NOMO-1 (cell line): Measurements from ENCODE around the gene KRT15.

Experiments
- DNase-seq, 2 experiments: peaks; one replicate each; lab custom pipeline; 2025; ENCODE audit not compliant: unreplicated experiment in 2 of 2; lab: John Stamatoyannopoulos, UW

The KRT15 gene

DNA sequence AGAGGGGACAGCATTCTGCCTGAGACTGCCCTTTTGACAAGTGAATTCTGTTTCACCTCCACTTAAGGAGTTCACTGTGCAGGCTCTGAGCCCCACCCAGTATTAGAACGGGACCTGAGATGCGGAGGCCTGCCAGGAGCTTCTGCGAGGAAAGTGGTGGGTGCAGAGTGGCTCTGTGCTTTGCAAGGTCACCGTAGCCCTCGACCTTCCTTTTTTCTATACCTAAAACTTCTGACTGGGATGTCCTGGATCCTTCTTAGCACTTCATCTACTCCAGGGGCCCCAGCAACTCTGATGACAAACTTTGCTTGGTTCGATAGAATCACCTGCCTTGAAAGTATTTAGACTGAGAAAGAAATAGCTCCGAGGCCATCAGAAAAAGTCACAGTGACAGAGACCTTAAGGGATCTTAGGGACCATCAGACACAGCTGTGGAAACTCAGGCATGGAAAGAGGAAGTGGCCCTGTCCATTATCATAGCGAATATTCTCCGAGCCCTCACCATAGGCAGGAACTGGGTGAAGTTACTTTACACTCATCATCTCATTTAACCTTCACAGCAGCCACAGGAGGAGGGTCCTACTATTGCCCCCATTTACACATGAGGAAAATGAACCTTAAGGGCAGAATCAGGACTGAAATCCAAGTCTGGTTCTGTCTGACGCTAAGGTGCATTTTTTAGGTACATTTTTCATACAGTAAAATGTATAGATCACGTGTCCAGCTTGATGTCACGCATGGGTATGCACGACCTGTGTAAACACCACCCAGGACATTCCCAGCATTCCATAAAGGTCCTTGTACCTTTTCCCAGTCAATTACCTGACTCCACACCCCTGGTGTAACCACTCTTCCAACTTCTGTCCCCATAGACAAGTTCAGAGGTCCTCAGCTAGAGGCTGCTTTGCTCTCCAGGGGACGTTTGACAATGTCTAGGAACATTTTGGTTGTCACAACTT, 12.6 kb downstream of the KRT15 start:
- peak; percentile 48 to 81 for DNase-seq

DNA sequence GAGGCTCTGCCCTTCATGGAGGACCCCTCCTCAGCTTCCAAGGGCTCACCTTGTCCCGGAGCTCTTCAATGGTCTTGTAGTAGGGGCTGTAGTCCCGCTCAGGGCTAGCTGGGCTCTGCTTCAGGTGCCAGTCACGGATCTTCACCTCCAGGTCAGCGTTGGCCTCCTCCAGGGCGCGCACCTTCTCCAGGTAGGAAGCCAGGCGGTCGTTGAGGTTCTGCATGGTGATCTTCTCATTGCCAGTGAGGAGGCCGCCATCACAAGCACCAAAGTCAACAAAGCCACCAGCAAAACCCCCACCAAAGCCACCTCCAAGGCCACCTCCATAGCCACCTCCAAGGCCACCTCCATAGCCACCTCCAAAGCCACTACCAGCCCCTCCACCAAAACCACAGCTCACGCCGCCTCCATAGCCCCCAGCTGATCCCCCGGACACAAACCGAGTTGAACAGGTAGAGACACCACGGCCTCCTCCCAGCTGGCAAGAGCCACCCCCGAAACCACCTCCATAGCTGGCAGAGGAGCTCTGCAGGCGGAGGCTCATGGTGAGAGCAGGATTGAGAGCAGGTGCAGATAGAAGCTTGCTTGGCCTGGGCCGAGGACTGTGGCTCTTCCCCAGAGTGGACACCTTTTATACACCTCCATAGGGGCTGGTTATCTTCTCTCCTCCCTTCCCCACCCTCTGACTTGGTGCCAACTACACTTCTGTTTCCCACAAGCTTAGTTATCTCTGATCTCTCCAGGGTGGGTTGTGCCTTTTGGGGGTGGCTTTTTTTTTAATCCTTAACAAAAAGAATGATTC, 13.5 kb downstream of the KRT15 start, which contains the start of gene KRT13:
TSS of gene KRT13 (minus strand) at position 606 of the 802 bp plus-strand sequence. CDS start at position 544, 62 bp downstream.
- DNase-seq = no peak

DNA sequence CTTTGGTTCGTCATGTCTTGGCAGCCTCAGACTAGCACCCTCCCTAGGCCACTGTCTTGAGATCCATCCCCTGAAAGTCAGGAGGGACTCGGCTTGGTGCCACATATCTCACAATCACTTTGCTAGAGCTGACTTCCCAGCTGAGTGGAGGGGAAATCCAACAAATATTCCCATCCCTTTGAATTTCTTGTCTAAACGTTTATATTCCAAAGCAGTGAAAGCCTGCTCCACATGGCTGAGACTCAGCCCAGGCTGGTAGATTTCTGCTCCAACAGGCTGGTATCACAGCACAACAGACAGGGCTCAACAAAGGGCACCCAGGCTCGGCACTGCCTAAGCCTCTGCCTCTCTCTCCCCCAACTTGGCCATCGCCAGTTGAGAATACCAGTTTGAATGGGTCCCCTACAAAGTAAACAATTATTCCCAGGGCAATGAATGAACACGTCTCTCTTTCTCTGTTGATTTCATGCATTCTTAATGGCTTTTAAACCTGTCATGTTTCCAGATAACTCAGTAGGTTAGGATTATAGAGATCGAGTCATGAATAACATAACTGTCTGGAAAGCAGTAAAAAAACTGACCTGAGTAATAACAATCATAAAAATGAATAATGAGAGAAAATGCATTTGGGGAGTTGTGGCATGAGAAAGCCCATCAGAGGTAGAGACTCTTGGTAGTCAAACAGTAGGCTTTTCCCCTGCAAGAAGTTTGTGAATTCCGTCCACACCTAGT, 14.3 kb downstream of the KRT15 start:
- no peak for DNase-seq

DNA sequence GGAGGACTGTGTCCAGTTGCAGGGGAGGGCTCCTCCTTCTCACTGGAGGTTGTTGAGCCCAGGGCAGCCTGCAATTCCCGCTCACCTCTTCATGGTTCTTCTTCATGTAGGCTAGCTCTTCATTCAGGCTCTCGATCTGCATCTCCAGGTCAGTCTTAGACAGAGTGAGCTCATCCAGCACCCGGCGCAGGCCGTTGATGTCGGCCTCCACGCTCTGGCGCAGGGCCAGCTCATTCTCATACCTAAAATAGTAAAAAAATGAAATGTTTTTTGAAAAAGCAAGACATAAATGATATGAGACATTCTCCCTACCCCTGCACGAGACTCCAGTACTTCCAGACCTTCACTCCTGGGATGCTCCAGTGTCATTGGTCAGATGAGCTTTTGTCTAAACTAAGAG, 15.5 kb downstream of the KRT15 start:
- DNase-seq = no peak

DNA sequence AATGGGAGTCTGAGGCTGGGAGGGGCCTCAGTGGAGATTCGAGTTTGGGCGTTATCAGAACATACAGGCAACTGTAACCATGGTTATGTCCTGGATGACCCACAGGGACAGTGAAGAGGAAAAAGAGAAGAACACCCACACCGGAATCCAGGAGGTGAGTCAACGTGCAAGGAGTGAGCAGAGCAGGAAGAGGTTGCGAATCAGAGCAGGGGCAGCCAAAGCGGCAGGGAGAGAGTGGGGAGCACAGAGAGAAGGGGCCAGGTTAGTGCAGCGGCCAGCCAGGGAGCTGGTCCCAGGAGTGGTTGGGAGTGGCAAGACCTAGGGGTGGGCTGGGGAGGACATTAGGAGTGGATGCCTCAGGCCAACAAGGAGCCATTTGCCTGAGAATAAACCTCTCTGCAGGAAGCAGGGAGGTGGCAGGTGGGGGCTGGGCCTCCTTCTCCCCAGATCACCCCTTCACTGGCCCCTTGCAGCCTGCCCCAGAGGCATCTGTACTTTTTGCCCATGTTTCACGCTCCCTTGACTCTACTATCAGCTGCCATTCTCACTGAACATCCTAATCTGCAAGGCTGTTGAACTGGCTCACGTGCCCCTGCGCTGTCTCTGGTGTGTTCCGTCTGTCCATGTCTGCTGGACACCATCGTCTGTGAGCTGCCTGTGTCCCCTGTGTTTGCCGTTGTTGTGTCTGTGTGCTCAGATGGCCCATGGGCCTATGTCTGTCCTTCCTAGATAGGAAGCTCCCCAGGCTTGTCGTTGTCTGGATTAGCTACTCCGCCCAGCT, 18.4 kb downstream of the KRT15 start:
- no peak for DNase-seq

DNA sequence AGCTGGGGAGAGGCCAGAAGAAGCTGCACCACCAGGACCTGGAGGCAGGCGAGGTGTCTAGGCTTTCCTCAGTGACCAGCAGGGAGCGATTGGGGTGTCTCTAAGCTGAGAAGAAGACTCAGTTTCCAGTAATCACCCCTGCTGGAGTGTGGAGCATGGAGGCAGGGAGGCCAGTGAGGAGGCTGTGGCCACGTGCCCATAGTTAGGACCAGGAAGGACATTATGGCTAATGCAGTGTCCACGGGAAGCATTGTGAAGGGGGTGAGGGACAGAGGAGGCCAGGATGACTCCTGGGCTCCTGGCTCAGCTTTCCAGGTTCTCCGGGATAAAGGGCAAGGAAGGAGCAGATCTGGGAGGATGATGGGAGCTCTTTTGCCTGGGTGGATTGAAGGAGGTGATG, 19.0 kb downstream of the KRT15 start:
- no peak for DNase-seq

DNA sequence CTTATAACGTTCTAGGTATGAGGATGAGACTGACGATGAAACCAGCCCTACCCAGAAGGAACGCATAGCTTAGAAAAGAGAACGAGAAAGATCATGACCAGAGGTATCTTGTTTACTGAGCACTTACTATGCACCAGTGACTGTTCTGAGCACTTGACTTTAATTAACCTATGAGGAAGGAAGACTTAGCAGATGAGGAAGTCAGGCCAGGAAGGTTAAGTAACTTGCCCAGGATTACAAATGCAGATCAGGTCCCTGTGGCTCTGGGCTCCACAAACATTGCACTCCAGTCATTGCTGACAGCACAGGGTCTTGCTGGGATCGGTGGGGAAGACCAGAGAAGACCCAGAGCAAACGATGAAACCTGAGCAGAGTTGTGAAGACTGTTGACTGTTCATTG, 20.4 kb downstream of the KRT15 start:
- peak; percentile 75 to 87 for DNase-seq

DNA sequence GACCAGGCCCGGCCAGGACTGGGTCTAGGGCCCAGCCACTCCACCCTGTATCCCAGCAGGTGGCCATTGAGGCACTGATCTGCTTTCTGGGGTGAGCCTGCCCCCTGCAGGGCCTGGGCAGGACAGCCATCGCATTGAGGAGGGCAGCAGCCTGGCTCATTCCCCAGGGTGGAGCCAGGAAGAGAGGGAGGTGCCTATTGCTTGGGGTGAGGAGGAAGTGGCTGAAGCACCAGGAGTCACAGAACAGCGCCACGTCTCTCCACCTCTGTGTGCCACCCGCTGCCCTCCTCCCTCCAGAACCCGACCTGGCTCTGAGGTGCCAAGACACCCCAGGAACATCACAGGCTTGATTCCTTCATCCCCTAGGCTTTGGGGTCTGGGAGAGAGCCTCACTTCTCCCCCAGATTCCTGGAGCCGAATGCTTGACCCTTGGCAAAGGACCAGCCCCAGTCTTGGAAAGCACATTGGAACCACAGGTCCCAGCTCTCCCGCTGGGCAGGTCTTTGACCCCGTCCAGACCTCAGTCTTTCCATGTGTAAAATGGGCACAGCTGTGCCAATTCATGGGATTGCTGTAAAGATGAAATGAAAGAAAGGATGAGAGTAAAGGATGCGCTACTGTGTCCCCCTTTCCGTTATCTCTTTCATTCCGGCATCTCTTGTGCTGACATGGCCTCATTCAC, 21.7 kb downstream of the KRT15 start:
- DNase-seq = peak; percentile 94 to 99

DNA sequence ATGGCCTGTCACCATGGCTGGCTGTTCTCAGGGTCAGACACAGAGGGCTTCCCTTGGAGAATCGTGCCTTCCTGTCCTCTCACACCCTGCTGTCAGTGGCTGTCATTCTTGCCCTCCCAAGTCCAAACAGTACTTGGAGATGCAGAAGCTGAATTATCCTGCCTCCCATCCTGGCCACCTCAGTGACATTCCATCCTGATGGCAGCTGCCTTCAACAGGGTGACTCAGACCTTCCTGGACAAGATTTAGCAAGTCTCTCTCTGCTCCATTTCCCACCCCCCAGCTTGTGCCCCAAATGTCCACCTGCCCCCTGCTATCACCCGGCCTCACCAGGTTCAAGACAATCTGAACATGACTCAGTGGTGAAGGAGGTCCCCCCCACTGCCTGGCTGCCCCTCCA, 24.2 kb downstream of the KRT15 start:
- no peak for DNase-seq

DNA sequence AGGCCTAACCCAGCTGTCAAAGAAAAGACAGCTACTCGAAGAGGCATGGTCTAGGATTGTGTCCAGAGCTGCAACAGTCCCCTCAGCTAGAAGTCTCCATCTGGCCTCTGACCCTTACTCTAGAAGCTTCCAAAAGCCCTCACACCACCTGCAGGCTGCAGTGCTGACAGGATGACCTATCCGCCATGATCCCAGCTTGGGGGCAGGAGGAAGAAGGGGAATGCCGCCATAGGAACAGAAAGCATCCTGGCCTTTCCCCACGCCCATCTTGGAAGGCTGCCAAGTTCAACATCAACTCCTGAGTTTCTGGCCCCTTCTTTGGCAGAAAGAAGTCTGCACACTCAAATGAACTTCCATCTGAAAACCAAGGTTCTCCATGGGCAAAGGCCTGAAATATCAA, 25.9 kb downstream of the KRT15 start:
- peak in 1 of 2 experiments; percentile 8 for DNase-seq

DNA sequence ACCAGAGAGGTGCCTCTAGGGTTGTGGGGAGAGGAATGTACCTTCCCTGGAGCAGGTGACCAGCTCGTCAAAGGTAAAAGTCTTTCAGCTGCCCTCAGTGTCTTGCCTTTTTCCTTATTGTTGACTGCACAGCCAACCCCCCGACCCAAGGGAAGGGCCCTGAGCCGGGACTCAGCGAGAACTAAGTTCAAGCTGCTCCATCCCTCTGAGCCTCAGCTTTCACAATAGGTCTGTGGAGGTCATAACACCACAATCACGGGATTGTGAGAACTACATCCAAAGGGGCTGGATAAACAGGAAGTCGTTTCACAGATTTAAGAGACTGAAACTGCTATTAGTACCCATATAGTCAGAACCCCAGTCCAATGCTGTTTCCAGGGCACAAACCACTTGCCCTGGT, 26.3 kb downstream of the KRT15 start:
- DNase-seq = peak; percentile 20 to 56

DNA sequence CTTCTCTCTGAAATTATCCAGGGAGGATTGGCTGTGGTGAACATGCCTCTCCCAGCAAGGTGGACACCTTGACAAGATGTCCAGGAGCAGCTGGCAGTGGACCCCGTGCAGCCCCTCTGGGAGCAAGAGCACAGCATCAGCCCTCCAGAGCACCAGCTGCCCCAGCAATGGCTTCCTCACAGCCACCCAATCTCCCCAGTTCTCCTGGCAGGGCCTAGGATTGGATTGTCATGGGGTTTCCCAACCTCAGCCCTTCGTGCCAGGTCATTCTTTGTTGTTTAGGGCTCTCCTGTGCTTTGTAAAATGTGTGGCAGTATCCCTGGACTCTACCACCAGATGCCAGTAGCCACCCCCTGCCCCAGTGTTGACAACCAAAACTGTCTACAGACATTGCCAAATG, 27.2 kb downstream of the KRT15 start:
- no peak for DNase-seq

DNA sequence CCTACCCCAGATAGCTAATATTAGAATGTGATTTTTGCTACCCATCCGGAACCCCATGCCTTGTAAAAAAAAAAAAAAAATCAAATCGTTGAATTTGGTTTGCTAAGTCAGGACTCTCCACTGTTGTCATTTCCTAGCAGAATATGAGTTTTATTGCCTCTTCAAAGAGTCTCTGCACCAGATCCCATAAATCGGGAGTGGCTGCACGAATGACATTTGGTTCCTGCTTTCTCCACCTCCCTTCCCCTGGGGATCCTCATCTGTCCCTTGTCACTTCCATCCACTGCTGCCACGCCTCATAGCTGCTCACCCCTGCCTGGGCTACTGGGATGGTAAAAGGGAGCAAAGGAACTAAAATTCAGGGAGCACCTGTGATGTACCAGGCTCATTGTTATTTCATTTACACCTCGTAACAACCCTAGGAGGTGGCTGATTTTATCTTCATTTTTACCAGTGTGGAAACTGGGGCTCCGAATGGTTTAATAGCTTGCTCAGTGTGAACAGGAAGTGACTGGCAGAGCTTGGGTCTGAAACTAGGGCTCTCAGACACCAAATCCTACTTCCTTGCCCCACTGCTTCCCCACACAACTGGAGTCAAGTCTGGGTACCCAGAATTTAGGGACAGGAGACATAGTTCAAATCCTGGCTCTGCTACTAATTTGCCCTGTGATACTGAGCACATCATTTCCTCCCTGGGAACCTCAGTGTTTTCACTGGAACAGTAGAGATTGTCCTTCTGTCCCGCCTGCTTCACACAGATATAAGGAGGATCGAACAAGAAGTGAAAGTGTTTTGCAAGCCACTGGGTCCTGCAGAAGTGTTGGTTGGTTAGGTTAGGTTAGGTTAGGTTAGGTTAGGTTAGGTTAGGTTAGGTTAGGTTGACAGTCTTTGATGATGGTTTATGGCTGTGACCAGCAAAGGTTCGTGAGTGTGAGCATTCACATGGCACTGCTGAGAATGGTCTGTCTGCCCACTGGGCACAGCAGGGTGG, 28.4 kb downstream of the KRT15 start:
- peak; percentile 23 to 63 for DNase-seq

DNA sequence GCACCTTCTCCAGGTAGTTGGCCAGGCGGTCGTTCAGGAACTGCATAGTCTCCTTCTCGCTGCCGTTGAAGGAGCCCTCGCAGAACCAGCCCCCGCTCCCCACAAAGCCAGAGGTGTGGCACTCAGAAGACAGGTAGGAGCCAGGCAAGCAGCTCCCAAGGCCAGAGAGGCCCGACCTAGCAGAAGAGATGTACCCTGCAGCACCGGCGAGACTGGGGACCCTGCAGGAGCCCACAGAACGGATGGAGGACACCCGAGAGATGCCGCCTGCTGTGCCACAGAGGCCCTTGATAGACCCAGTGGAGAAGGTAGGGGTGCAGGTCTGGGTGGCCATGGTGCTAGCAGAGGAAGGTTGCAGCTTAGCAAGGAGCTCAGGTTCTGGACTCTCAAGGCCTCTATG, 29.2 kb downstream of the KRT15 start, which contains the start of gene KRT36:
TSS of gene KRT36 (minus strand) at position 380 of the 400 bp plus-strand sequence. CDS start at position 334, 46 bp downstream.
- no peak for DNase-seq

DNA sequence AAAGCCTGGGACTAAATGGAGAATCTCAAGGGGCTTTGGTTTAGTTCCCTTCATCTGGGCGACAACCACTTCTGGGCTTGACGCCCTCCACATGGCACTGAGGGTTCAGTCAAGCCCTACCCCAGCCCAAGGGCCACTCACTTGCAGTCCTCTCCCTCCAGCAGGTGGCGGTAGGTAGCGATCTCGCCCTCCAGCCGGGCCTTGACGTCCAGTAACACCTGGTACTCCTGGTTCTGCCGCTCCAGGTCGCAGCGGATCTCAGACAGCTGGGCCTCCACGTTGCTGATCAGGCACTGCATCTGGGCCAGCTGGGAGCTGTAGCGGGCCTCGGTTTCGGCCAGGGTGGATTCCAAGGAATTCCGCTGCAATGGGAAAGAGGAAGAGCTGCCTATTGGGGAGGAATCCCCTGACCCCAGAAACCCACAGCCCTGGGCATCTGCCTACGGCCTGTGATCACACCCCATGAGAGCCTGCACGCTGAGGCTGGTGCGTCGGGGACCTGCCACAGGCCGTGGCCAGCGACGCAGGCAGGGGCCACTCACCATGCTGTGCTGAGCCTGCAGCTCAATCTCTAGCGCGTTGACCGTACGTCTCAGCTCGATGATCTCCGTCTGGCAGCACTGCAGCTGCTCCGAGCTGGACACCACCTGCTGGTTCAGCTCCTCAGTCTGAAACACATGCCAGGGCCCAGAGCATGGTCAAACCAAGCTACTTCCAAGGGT, 31.7 kb downstream of the KRT15 start:
- no peak for DNase-seq

DNA sequence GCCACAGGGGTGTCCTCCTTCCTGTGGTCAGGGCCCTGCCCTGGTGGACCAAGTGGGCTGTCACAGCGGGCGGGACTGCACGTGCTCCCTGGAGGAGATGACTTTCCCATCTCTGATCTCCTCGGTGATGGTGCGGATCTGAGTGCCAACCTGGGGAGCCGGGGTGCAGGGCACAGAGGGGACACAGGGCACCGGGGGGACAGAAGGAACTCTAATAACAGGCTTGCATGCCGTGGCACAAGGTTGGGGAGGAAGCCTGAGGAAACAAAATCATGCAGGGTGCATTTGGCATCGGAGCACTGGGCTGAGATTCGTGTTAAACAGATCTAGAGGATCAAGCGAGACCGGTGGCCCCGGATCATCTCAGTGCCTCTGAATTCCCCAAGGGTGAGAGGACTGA, 32.4 kb downstream of the KRT15 start:
- DNase-seq = no peak
